SH-SY5Y (cell line): ENCODE measurements around the gene KCNT2.

Source experiments
- GATA2 ChIP-seq: IDR thresholded peaks from 2 replicates; pipeline ENCODE4 v1.6.1; 2011; ENCODE audit warnings: mild to moderate bottlenecking, low read depth, low read length
- GATA3 ChIP-seq: IDR thresholded peaks from 2 replicates; pipeline ENCODE4 v1.6.1; 2011; ENCODE audit warnings: low read depth, mild to moderate bottlenecking, low read length, moderate library complexity

DNA sequence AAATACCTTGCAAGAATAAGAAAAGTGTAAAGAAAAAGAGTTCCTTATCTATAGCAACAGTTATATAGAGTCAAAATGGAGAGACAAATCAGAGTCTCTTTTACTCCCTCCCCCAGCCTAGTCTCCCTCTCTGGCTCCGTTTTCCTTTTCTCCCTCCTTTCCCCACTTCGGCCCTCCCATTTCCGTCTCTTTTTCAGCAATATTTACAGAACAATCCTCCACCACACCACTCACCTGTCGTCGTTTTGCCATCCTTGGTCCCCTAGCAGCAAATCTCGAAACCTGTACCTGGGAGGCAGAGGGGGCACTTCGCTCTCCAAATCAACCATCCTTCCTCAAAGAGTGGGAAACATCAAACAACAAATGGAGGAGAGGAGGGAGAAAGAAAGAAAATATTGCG, 259 bp downstream of the KCNT2 start:
- TF ChIP-seq GATA2 (no peak), GATA3 (no peak)
